KMS-11 (cell line): ENCODE results near the gene CIB2.

Source experiments
- H2AFZ ChIP-seq: fragments of 200-600 bp; sonication (generic); 2 replicates; pipeline ENCODE4 v1.6.1; 2016; ENCODE audit warnings: antibody characterized with exemption, mixed run types, low read depth
- H3K27ac ChIP-seq: fragments of 200-600 bp; sonication (generic); 2 replicates; pipeline ENCODE4 v1.6.1; 2016; ENCODE audit warnings: mild to moderate bottlenecking, mixed run types
- H3K27me3 ChIP-seq: fragments of 200-600 bp; sonication (generic); 2 replicates; pipeline ENCODE4 v1.6.1; 2017; ENCODE audit warnings: mild to moderate bottlenecking, low read depth, mixed run types, moderate library complexity; ENCODE audit not compliant: insufficient read depth
- H3K36me3 ChIP-seq: fragments of 200-600 bp; sonication (generic); 2 replicates; pipeline ENCODE4 v1.6.1; 2017; ENCODE audit warnings: mild to moderate bottlenecking, mixed run types; ENCODE audit not compliant: insufficient read depth
- H3K4me1 ChIP-seq: fragments of 200-600 bp; sonication (generic); 2 replicates; pipeline ENCODE4 v1.6.1; 2016; ENCODE audit warnings: mild to moderate bottlenecking, low read depth, mixed run types; ENCODE audit not compliant: poor library complexity, severe bottlenecking
- H3K4me2 ChIP-seq: fragments of 200-600 bp; sonication (generic); 2 replicates; pipeline ENCODE4 v1.7.0; 2016; ENCODE audit warnings: mild to moderate bottlenecking, mixed run types
- H3K4me3 ChIP-seq: fragments of 200-600 bp; sonication (generic); IDR thresholded peaks from 2 replicates; pipeline ENCODE4 v1.6.1; 2017; ENCODE audit warnings: low read depth, low read length, mixed read lengths; ENCODE audit not compliant: insufficient read depth
- H3K79me2 ChIP-seq: fragments of 200-600 bp; sonication (generic); 2 replicates; pipeline ENCODE4 v1.6.1; 2016; ENCODE audit warnings: low read depth, mixed run types; ENCODE audit not compliant: insufficient read depth
- H3K9ac ChIP-seq: fragments of 200-600 bp; sonication (generic); 2 replicates; pipeline ENCODE4 v1.6.1; 2016; ENCODE audit warnings: mild to moderate bottlenecking, mixed run types
- H4K20me1 ChIP-seq: fragments of 200-600 bp; sonication (generic); 2 replicates; pipeline ENCODE4 v1.6.1; 2016; ENCODE audit warnings: mild to moderate bottlenecking, mixed run types; ENCODE audit not compliant: insufficient read depth
- CTCF ChIP-seq: fragments of 200-600 bp; sonication (generic); conservative IDR thresholded peaks from 2 replicates; pipeline ENCODE4 v1.6.1; 2017; ENCODE audit warnings: low read depth, mild to moderate bottlenecking, antibody characterized with exemption, low read length, moderate library complexity, mixed read lengths

CIB2 gene

GRCh38 chr15:78131295-78132061 is at the start of gene CIB2:
CIB2 (minus strand) TSS chr15:78131445; CDS start chr15:78131215, 230 bp downstream.
- Histone ChIP-seq H3K4me2 (peak within 1 kb of the TSS; percentile 81), H2AFZ (peak within 1 kb of the TSS; percentile 99), H3K9ac (peak within 1 kb of the TSS; percentile 85), H3K27me3 (no peaks in the 10 kb centered on the region), H3K36me3 (no peaks in the 10 kb centered on the region), H3K27ac (0 out of 2 replicates have a peak within 1 kb of the TSS, but pooled peaks have one; percentile 24), H4K20me1 (no peaks in the 10 kb centered on the region), H3K79me2 (no peaks in the 10 kb centered on the region), H3K4me3 (no peak within 1 kb of the TSS), H3K4me1 (peaks cover 22% of the 10 kb centered on the region)
- TF ChIP-seq CTCF: peak; percentile 39

DNA sequence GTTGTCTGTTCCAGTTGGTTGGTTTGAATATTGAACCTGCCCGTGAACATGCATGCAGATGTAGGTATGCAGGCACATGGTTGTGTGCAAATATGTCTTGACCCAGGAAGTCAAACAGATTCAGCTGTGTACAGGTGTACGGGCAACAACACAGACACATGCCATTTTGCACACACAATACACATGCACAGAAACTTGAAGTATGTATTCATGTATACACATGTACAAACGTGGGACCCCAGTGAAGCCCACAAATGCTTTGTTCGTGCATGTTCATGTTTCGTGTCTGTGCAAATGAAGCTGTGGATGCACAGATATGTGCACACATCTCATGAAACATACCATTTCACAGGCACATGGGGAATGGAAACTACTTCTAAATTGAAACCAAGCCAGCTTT is 48.7 kb upstream of the CIB2 start:
- peaks cover 19% of the 10 kb centered on the region for H3K4me1 ChIP-seq
- H3K4me2 ChIP-seq: no peak overlapping the region
- no peak for TF ChIP-seq CTCF
- H3K27me3 ChIP-seq: no peaks in the 10 kb centered on the region
- H3K36me3 ChIP-seq: no peaks in the 10 kb centered on the region
- H3K4me3 ChIP-seq: no peak overlapping the region
- H2AFZ ChIP-seq: no peak overlapping the region
- no peaks in the 10 kb centered on the region for H3K79me2 ChIP-seq
- H3K27ac ChIP-seq: no peak overlapping the region
- H4K20me1 ChIP-seq: no peaks in the 10 kb centered on the region
- no peak overlapping the region for H3K9ac ChIP-seq

- Histone ChIP-seq H3K4me2 (no peak overlapping the region), H3K4me1 (peaks cover 25% of the 10 kb centered on the region), H3K27me3 (no peaks in the 10 kb centered on the region), H3K79me2 (no peaks in the 10 kb centered on the region), H3K27ac (no peak overlapping the region), H3K4me3 (no peak overlapping the region), H3K36me3 (no peaks in the 10 kb centered on the region), H3K9ac (no peak overlapping the region), H4K20me1 (no peaks in the 10 kb centered on the region), H2AFZ (no peak overlapping the region)
- no peak for TF ChIP-seq CTCF
Observed at GRCh38 chr15:78179286-78179840, 48.1 kb upstream of the CIB2 start.

- no peak for TF ChIP-seq CTCF
- H3K9ac ChIP-seq: no peak overlapping the region
Observed at GRCh38 chr15:78178064-78178463, 46.8 kb upstream of the CIB2 start.

More at GRCh38 chr15:78178064-78178463, 46.8 kb upstream of the CIB2 start:
- no peaks in the 10 kb centered on the region for H3K79me2 ChIP-seq
- no peak overlapping the region for H3K4me3 ChIP-seq
- no peak overlapping the region for H3K4me2 ChIP-seq
- no peak overlapping the region for H3K27ac ChIP-seq
- no peaks in the 10 kb centered on the region for H4K20me1 ChIP-seq
- no peaks in the 10 kb centered on the region for H3K27me3 ChIP-seq
- H3K36me3 ChIP-seq: no peaks in the 10 kb centered on the region
- H3K4me1 ChIP-seq: peaks cover 34% of the 10 kb centered on the region
- no peak overlapping the region for H2AFZ ChIP-seq
